Measurements from ENCODE around the gene PHLDB2.

The PHLDB2 gene

GRCh38 chr3:112018712-112019111 lies 159.6 kb downstream of the PHLDB2 start:
- no peak for DNase-seq (ENCODE audit: low read depth, low spot score)

GRCh38 chr3:112019716-112020115 lies 160.7 kb downstream of the PHLDB2 start:
- no peak for DNase-seq (ENCODE audit: low read depth, low spot score)

- no peak for DNase-seq (ENCODE audit: low read depth, low spot score)
Measured at GRCh38 chr3:112020674-112021085, 161.6 kb downstream of the PHLDB2 start.

Measured in astrocyte of the hippocampus (primary cell).